NCI-H446 (cell line): ENCODE data around the gene SMIM32.

ENCODE experiments used
- DNase-seq, 2 experiments: peaks; one replicate each; lab custom pipeline; 2025; lab: John Stamatoyannopoulos, UW

SMIM32 gene

DNA sequence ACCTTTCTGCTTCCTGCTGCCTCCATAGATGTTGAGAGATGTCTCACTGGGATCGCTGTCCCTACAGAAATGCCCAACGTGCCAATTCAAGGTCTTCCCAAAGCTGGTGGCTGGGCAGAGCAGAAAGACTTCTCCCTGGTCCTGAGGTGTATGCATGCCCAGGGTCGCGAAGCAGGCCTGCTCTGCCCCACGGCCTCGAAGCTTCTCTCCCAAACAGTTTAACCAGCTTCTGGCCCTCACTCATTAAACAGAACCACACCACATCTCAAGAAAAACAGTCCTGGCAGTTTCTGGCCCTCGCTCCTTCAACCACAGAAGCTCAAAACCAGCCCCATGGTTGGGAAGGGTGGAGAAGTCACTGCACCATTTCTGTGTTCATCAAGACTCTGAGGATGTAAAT, 14.7 kb upstream of the SMIM32 start:
- DNase-seq, result no peak

DNA sequence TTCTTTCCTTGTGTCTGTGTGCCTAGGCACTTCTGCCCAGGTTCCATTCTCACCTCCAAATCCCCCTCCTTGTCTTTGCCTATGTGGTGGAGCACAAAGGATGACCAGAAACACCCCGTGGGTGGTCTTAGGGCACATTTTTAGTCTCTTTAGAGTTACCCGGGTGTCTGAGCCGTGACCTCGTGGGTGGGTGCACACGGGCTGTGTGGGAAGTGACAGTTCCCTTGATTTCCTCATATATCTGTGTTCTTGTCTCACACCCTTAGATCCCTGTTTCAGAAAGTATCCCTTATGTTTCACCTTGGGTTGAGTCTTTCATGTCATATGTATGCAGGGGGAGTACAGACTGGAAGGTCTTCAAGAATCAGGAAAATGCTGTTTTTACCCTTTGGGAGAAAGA, 13.4 kb upstream of the SMIM32 start:
- no peak for DNase-seq

DNA sequence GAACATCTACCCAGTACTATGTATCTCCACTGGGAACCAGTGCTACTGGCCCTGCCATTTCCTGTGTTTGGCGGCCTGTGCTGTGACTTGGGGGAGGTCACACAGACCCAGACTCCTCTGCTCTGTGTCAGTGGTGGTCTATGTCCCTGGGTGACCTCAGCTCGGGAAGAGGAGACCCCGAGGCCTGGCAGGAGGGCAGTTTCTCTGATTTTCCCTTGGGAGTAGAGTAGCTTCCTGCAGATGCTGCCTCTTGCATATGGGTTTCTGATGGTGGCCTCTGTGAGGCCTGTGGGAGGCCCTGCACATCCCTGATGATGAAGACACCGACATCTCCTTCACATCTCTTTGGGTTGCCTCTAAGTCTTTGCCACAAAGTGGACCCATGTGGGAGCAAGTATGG, 13.0 kb upstream of the SMIM32 start:
- no peak for DNase-seq

DNA sequence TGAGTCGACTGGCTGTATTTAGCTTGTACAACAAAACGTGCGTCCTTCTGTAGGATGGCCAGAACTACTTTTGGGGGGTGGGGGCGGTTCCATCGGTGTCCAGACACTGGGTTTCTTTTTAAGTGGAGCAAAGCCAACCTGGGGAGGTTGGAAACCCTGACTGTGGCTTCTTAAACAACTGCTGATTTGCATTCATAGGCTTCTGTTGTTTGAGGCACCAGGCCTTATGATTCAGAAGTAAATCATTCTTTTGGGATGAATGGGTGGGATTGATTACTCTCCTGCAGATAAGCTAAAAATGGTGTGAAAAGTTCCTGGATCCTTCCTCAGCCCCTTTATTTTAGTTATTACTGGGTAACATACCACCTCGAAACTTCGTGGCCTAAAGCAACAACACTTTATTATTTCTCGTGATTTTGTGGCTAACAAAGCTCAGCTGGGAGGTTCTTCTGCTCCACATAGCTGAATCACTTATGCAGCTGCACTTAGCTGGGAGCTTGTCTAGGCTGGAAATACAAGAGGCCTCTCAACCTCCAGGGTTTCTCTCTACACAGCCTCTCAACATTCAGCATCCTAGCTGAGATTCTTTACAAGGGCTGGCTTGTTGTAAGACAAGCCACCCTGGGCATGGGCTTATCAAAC, 12.2 kb upstream of the SMIM32 start:
- no peak for DNase-seq

DNA sequence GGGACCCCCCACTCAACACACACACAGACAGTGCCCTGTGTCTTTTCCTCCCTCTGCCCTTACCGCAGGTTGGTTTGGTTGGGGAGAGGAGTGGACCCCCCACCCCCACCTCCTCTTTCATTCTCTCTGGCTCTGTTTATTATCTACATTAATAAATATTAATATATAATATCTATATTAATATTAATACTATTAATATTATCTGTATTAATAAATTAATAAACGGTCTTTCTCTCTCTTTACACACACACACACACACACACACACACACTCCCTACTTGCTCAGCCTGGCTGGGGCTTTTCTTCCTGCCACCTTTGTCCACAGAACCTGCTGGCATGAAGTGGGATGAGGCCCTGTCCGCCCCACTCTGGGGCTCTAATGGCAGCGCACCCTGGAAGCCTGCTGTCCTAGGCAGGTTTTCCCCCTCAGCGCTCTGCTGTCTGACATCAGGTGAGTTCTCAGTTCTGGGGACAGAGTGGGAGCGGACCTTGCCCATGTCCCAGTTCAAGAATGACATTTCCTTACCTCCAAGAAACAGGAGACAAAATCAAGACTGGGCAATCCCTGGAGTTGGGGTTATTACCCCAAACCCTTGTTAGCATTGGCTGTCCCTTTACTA, 10.5 kb upstream of the SMIM32 start:
- no peak for DNase-seq

DNA sequence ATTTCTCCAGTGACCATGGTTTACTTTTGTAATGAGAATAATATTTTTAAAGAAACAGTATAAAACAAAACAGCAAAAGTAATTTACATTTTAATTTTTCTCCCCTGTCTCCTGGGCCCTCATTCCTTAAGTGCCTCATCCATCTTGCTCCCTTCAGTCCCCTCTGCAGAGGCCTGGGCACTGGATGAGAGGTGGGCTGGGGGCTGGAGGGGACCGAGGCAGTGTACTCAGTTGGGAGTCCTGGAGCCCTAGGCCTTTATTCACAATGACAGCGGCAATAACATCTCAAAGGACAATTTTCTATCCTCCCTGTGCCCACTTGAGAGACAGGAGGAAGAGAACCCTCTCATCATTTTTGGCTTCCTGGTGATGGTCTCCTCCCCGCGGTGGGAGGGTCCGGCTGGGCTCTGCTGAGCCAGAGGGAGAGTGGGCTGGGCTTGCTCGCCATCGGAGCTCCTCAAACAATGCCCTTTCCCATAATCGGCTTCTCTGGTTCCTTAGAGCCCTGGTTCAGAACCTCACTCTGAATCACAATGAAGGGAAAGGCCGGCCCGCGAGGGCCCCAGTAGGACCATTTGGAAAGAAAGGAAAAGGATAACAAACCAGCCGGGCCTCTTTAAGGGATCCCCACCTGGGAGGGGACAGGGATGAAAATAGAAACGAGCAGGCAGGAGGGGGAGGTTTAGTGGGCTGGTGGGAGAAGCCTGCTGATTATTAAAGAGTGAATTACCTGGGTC, 9.7 kb upstream of the SMIM32 start:
- no peak for DNase-seq

DNA sequence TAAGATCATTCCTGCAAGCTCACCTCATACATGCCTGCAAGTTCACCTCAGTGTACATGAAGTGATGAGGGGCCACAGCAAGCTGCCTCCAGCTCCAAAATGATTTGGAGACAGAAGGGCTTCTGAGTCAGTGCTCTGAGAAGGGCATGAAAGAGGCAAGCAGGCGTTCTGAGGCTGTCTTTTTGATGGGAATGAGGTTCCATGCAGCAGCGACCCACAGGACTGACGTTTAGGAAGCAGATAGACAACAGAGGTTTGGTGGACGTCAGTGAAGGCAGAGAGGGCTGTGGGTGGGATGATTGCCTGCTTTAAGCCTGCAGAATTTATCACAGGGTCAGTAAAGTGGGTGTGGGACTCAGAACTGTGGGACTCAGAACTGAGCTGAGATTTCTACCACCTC, 8.9 kb upstream of the SMIM32 start:
- DNase-seq, result no peak

DNA sequence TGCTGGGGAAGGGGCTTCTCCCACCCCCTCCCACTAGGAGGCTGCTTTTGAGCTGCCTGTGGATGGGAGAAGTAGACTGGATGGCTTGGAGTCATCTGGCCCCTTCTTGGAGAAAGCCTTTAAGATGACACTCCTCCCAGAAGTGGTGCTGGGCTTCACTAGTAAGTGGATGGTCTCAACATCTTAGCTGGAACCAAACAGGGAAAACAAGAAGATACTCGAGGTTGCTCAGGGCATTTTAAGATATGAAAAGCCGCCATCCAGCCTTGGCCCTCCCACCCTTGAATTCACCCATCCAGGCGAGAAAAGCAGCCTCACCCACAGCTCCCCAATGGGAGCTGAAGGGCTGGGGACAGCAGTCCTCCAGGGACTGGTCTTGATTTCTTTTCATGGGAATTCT, 7.8 kb upstream of the SMIM32 start:
- DNase-seq, result no peak

DNA sequence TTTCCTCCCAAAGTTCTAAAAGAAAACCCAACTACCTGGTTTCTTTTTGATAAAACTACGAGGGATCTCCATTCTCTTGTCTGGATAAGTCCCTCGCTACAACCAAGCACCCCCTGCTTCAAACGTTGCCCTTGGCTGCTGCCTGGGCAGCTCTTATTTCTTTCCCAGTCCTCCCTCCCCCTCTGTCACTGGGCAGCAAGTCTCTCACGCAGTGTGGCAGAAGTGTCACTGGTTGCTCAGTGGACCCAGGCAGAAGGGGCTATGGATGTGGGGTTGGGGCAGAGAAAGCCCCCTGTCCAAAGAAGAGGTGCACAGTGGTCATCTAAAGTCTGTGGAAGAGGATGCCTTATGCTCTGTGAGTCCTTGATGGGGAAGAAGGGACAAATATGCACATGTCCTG, 7.2 kb upstream of the SMIM32 start:
- no peak for DNase-seq

DNA sequence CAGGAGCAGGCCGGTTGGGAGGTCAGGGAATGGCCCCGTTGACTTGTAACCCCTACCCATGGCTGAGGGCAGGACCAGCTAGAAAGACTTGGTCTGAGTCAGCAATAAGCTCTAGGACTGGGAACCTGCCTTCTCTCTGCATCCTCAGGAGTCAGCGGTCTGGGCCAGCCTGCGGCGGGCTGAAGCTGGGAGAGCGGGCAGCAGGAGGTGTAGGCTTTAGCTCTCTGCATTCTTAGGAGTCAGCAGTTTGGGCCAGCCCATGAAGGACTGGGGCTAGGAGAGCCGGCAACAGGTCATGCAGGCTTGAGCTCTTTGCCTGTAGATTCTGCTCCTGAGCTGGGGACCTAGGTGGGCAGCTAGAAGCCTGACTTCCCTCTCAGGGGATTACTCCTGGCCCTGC, 6.4 kb upstream of the SMIM32 start:
- DNase-seq, result no peak

DNA sequence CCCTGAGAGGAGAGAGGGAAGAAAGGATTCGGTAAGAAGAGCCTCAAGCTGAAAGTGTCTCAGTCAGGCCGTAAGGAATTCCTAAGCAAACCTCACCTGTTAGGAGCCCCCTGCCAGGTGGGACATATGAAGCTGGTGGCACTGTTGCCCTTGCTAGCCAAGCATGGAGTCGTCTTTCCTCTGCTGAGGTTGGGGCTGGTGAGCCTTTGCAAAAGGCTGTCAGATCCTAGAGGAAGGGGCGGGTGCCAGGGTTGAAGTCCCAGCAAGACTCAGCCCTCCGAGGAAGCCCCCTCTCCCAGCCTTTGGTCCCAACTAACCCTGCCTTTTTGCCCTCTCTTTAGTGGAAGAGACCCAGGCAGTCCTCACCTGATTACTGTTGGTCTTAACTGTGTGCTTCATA, 5.5 kb upstream of the SMIM32 start:
- no peak for DNase-seq

DNA sequence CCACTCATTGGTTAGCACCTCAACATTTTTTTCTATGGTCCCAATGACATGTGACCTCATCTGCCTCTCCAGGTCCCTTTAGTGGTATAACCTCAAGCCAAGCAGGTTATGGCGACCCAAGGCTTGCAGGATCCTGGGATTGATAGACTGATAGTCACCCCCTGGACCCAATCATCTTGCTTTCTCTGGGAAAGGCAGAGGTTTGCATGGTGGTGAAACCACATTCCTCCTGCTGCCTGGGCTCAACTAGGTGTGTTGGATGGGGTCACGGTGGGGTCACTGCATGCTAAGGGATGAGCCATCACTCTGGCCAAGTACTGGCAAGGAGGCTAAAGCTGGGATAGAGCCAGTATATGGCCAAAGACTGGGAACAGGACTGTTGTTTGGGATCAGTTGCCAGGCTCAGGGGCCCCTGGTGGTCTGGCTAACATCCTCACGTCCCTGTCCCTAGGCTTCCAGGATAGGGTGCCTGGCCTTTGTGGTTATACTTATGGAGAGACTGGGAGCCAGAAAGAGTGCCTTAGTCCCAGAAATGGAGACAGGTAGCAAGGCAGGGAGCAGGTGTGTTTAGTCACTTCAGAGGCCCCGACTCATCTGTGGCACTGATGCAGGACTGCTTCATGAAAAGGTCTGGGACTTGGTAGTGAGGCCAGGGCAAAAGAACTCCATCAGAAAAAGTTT, 4.6 kb upstream of the SMIM32 start:
- no peak for DNase-seq

DNA sequence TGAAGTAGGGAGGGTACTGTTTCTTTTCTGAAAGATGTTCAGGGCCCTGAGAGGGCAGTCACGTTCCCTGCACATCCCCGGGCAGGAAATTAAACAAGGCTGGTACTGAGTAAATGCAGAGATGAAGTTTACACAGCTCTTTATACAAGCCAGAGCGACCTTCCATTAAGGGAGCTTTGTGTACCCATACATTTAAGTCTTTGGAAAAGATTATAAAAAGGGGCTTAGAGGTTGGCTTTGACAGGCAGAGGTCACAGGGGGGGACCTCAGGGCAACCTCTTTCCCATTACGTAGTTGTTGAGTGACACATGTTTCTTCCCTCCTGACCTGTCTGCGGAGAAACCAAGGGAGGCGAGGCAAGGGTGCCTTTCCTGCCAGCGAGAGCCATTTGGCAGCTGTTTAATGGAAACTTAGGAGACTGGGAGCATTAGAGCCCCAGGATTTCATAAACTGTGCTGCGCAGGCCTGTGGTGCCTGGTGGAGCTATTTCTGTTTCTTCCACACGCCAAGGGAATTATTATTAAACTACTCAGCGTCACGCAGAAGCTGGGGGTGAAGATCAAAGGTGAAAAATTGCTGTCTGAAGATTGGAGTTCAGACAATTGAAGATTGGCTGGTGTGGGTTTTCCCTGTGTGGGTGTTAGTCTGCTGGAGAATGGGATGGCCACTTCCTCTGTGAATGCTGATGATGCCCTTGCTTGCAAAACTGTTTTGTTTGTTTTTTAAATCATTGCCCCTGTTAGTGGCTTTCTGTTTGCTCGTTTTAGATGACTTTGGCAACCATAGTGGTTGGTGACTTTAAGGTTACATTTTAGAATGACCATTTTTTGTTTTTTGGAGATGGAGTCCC, 3.2 kb upstream of the SMIM32 start:
- no peak for DNase-seq

DNA sequence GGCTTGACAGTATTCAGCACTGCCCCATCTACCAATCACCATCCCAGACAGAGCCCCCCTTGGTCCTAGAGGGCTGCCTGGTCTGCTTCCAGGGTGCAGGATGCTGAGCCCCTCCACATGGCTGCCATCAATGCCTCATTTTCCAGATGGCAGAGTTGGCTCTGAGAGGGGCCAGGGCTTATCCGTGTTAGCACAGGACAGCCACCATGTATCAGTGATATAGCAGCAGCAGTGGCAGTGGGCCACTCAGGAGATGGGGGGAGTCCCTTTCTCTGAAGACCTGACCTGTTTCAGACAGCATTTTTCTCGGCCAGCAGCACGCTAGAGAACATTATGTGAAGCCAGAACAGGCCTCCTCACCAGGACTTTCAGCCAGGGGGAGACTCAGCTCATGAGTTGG, 1.6 kb upstream of the SMIM32 start:
- no peak for DNase-seq

DNA sequence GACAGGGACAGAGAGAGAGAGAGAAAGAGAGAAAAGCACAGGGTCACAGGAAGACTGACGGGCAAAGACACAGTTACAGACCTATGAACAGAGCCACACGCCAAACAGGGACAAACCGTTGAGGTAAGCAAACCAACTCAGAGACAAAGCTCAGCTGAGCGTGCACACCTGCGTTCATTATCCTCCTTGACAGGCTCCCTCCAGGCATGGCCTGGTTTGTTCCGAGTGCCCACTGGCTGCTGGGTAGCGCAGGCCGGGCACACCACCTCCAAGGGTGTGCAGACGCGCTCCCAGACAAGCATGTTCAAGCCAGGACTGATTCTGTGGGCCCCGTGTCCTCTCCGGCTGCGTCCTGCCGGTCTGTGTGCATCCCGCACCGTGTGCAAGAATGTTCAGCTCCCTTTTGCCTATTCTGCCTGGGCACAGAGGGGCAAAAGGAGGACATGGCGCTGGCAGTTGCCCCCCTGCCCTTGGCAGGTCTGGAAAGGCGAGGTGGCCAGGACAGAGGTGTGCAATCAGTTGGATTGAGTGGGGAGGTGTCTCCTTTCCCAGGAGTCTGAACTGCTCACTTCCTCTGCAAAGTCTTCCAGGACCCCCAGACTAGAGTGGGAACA, 467 bp upstream of the SMIM32 start:
- no peak for DNase-seq

DNA sequence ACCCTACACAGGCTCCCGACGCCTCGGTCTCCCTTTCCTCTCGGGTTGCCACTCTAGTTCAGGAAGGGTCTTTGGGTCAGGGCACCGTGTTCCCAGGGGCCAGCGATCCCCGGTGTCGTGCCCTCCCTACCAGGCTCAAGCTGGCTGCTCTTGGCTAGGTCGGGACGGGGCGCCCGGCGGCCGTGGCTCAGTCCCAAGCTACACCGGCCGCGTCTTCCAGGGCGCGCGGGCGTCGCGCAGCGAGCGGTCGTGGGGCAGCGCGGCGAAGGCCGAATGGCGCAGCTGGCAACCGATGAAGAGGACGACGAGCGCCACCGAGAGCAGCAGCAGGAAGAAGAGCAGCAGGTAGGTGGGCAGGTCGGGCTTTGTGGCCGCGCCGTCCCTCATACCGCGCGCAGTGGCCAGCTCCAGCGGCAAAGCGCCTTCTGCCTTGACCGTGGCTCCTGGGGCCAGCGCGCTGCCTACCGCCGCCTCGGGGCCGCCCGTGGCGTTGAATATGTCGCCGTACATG, 892 bp downstream of the SMIM32 start:
- no peak for DNase-seq

DNA sequence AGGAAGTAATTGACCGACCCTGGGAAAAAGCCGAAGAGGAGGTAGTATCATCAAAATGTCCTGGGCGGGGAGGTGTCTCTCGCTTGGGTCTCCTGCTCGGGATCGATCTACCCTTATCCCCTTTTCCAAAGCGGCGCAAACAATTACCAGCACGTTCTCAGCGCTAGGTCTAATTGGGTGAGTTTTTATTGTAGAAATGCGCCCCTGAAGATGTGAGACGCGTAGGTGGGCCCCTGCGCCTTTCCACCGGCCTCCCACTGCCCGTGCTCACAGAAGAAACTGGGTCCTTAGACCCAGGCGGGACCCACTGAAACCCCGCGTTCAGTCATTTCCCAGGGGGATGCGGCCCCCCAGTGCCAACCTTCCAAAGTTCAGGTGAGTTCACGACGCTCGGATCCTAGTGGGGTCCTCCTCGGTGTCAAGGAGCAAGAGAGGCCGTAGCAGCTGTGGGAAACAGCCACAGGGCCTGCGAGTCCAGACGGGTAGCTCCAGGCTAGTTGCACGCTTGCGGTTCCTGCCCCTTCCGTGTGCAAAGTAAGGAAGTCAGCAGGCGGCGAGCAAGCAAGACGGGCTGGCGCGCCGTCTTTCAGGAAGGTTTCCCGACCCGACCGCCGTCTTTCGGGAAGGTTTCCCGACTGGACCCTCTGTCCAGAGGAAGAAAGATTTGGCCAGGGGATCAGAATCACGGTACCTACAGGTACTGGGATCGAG, 1.5 kb downstream of the SMIM32 start:
- no peak for DNase-seq

DNA sequence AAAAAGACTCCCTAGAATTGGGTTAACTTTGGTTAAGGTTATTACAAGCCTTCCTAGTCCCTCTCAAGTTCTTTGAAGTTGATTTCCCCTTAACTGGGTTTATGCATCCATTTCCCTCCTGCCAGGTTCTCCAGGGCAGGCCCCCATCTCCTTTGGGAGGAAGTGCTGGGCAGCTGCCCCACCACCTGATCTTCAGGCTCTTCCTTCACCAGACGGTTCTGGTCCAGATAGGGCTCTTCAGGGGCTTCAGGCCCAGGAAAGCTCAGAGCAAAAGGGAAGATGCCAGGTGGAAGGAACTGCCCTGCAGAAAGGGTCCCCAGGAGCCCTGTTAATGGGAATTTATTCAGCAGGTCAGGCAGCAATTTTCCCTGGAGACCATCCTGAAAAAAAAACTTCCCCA, 2.1 kb downstream of the SMIM32 start:
- DNase-seq, result no peak

DNA sequence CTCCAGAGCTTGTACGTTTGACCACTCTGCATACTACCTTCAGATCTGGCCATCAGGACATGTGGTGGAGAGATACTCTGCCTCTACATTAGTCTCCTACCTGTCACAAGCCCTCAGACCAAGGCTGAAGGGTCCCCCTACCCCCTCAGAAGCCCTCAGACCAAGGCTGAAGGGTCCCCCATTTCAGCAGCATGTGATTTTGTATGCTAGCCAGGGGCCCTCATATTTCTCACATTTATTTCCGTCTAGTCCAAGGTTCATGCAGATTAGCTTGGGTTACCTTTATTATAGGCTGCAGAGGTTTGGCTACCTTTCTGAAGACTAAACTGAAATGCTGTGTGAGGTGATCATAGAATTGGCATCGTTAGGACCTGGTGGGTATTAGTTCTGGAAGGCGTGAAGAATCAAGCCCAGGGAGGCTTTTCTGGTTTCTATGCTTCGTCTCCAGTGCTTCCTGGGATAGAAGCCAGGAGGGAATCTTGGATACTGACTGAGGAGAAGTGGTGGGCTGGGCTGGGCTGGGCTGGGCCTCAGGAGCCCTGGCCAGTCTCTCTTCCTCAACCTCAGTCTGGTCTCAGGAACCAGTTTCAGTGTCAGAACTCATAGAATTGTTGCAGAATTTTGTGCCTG, 2.8 kb downstream of the SMIM32 start:
- no peak for DNase-seq

DNA sequence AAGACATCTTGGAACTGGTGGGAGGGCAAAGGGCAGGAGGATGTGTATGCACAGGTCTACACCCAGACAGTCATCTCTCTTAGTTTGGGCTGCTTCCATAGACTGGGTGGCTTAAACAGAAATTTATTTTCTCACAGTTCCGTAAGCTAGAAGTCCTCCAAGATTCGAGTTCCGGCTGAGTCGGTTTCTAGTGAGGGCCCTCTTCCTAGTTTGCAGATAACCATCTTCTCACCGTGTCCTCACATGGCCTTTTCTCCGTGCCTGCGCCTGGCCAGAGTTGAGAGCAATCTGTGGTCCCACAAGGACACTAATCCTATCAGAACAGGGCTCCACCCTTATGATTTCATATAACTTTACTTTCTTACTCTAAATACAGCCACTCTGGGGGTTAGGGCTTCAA, 4.1 kb downstream of the SMIM32 start:
- no peak for DNase-seq
